ENCODE data around the gene CBLN3. TPM values are rescaled to one million over a fixed set of nuclear protein-coding genes. Genes with fewer than 3 reads are reported as not detected.

The CBLN3 gene
- total RNA-seq, 1 experiment from 2014 or later, result 2.0 TPM

DNA sequence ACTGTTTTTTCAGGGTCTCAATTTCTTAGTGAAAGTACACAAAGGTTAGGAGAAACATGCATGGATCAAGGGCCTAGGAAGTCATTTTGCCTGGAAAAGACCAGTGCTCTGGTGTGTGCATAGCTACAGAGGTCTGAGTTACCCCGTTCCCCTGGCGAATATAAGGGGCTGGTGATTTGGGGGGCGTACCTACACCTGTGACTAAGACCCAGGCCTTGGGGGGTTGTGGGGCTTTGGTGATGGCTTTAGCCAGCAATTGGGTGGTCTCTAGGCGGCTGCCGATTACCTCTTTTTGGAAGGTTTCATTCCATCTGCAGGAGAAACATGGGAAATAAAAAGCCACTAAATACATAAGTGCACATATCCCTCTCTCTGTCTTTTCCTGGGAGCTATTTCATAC lies 12.0 kb upstream of the CBLN3 start:
- no peaks in the 10 kb centered on the region for H3K27me3 ChIP-seq (ENCODE audit: insufficient read depth, low read length)
- POLR2A ChIA-PET, result interaction anchor here (1.3 to 3.2 kb wide), 2 partner anchors 11 to 76 kb away, joined by 6 to 31 read pairs; partner anchors contain the start of genes CBLN3 and KHNYN
- TF ChIP-seq EZH2phosphoT487 (IDR thresholded peaks at IDR 0.05; ENCODE audit: borderline replicate concordance) (no peak), SP1 (IDR thresholded peaks at IDR 0.05; ENCODE audit: low read depth) (no peak), CTCF (IDR thresholded peaks at IDR 0.05 in 2 of 3, conservative IDR thresholded peaks at IDR 0.05 in 1 of 3; ENCODE audit: borderline replicate concordance in 1 of 3, insufficient read depth in 1 of 3, low read depth in 2 of 3, low read length in 2 of 3) (no peak), CBX3 (IDR thresholded peaks at IDR 0.05; ENCODE audit: low read depth) (no peak), SIN3A (IDR thresholded peaks at IDR 0.05; ENCODE audit: low read depth) (no peak), ELF1 (IDR thresholded peaks at IDR 0.05; ENCODE audit: borderline replicate concordance, low read depth) (no peak), FOSL1 (IDR thresholded peaks at IDR 0.05; ENCODE audit: low read depth) (no peak), JUND (IDR thresholded peaks at IDR 0.05) (no peak), EZH2 (IDR thresholded peaks at IDR 0.05) (no peak), RAD21 (IDR thresholded peaks at IDR 0.05; ENCODE audit: low read depth) (no peak), ZNF274 (IDR thresholded peaks at IDR 0.05; ENCODE audit: low read depth, low read length) (no peak), TCF7L2 (IDR thresholded peaks at IDR 0.05; ENCODE audit: borderline replicate concordance, extremely low read depth, insufficient read depth, insufficient read length) (no peak), CEBPB (IDR thresholded peaks at IDR 0.05; ENCODE audit: low read depth) (no peak), ZFX (IDR thresholded peaks at IDR 0.05) (no peak), POLR2AphosphoS5 (IDR thresholded peaks at IDR 0.05; ENCODE audit: low read depth, low read length) (no peak)
- TF ChIP-seq, protein P1, sequence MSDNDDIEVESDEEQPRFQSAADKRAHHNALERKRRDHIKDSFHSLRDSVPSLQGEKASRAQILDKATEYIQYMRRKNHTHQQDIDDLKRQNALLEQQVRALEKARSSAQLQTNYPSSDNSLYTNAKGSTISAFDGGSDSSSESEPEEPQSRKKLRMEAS (IDR thresholded peaks at IDR 0.05), result no peak
- TF ChIP-seq, protein P2, sequence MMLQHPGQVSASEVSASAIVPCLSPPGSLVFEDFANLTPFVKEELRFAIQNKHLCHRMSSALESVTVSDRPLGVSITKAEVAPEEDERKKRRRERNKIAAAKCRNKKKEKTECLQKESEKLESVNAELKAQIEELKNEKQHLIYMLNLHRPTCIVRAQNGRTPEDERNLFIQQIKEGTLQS (IDR thresholded peaks at IDR 0.05), result no peak
- peaks cover 26% of the 10 kb centered on the region for H3K79me2 ChIP-seq (ENCODE audit: insufficient read depth, low read length)
- H3K4me3 ChIP-seq (replicated peaks in 1 of 2; ENCODE audit: low read depth in 1 of 2, low read length in 2 of 2), result peak overlapping the region; percentile 76 to 94
- CTCF ChIA-PET, result interaction anchor here (1.1 to 3.6 kb wide), 7 partner anchors 10 to 199 kb away, joined by 4 to 42 read pairs (median 9); partner anchors contain the start of genes CBLN3, CIDEB, KHNYN and TINF2
- intact Hi-C loops (cut with micrococcal nuclease), result no loop called here
- RAD21 ChIA-PET (ENCODE audit: low non-redundant PET in 1 of 2, low total read pairs in 2 of 2, uncharacterized antibody in 2 of 2, unreplicated experiment in 2 of 2), result interaction anchor here in 1 of 2 experiments (1.0 kb wide), 1 partner anchor 10 kb away, joined by 3 read pairs; no protein-coding TSS in a partner anchor
- H2AFZ ChIP-seq (ENCODE audit: low read depth, low read length, poor library complexity, severe bottlenecking), result no peak overlapping the region
- no peaks in the 10 kb centered on the region for H3K9me3 ChIP-seq (ENCODE audit: control insufficient read depth in 1 of 2, insufficient read depth in 1 of 2, low read depth in 1 of 2, low read length in 2 of 2)
- no peak for ATAC-seq
- peak overlapping the region; percentile 96 for H3K27ac ChIP-seq (ENCODE audit: low read depth, low read length)
- no peak for DNase-seq (ENCODE audit: low read depth, low spot score)
- BruUV-seq (replicated peaks), result no TSS peak
- peak overlapping the region; percentile 94 for H3K4me2 ChIP-seq (ENCODE audit: low read length)
- H3K9me2 ChIP-seq (ENCODE audit: insufficient read depth), result no peaks in the 10 kb centered on the region
- H3K9ac ChIP-seq (ENCODE audit: low read length), result peak overlapping the region; percentile 88
- H3K4me1 ChIP-seq (ENCODE audit: control insufficient read depth in 1 of 2, insufficient read depth in 2 of 2, low read length in 2 of 2), result peaks cover 5 to 17% of the 10 kb centered on the region in 2 experiments; a peak in 3 of 4 replicates
- no peaks in the 10 kb centered on the region for H4K20me1 ChIP-seq (ENCODE audit: insufficient read depth)
- peaks cover 12 to 29% of the 10 kb centered on the region in 2 experiments; a peak in 3 of 4 replicates for H3K36me3 ChIP-seq (ENCODE audit: control insufficient read depth in 1 of 2, insufficient read depth in 2 of 2, low read length in 2 of 2)
